H1 (cell line): ENCODE results near the gene UCN. TPM values are rescaled to one million over a fixed set of nuclear protein-coding genes. Genes with fewer than 3 reads are reported as not detected.

Experiments used
- CTCF ChIA-PET: fragments of 300-600 bp; sonication (Branson Sonifier 250); formaldehyde crosslinking; loops from one replicate; lab custom pipeline; 2021; ENCODE audit not compliant: partially characterized antibody; lab: Charles Lee
- POLR2A ChIA-PET: fragments of 300-600 bp; sonication (Branson Sonifier 250); formaldehyde crosslinking; loops from one replicate; lab custom pipeline; 2021; ENCODE audit warnings: inconsistent platforms; ENCODE audit not compliant: partially characterized antibody; lab: Charles Lee
- DNase-seq, 2 experiments: peaks; one replicate each; pipeline versions ENCODE4 v3.0.0 to v3.0.0-alpha.2; 2010 to 2022; ENCODE audit warnings: low spot score in 2 of 2, low read depth in 1 of 2, mixed read lengths in 1 of 2
- FAIRE-seq: peaks from 2 replicates; lab custom pipeline; 2011; peaks lifted over from hg19 to GRCh38; lab: Jason Lieb, UNC
- H2AFZ ChIP-seq: 2 replicates; pipeline ENCODE4 v1.8.1; 2012; ENCODE audit warnings: low read length, inconsistent platforms
- H2AK5ac ChIP-seq: 2 replicates; pipeline ENCODE4 v1.6.1; 2013; ENCODE audit warnings: low read depth, low read length
- H2BK120ac ChIP-seq: replicated peaks from 2 replicates; pipeline ENCODE3; 2013; ENCODE audit warnings: low read depth, low read length, inconsistent platforms
- H2BK12ac ChIP-seq: 2 replicates; pipeline ENCODE4 v1.6.1; 2013; ENCODE audit warnings: low read depth, low read length
- H2BK15ac ChIP-seq: 2 replicates; pipeline ENCODE4 v1.6.1; 2013; ENCODE audit warnings: low read length
- H2BK20ac ChIP-seq: 2 replicates; pipeline ENCODE4 v1.6.1; 2013; ENCODE audit warnings: low read length
- H2BK5ac ChIP-seq: 2 replicates; pipeline ENCODE4 v1.6.1; 2013; ENCODE audit warnings: low read depth, low read length
- H3K14ac ChIP-seq: 2 replicates; pipeline ENCODE4 v1.6.1; 2013; ENCODE audit warnings: inconsistent platforms; ENCODE audit not compliant: insufficient read length
- H3K18ac ChIP-seq: 2 replicates; pipeline ENCODE4 v1.6.1; 2013; ENCODE audit warnings: low read length; ENCODE audit errors: extremely low read depth
- H3K23ac ChIP-seq: 2 replicates; pipeline ENCODE4 v1.6.1; 2013; ENCODE audit warnings: inconsistent platforms; ENCODE audit not compliant: insufficient read length
- H3K23me2 ChIP-seq: 2 replicates; pipeline ENCODE4 v1.6.1; 2013; ENCODE audit warnings: low read depth, low read length
- H3K27ac ChIP-seq: 2 replicates; pipeline ENCODE4 v1.6.1; 2011; ENCODE audit warnings: low read depth, low read length, inconsistent platforms
- H3K27me3 ChIP-seq, 4 experiments: replicated peaks in 1 of 4; 1 replicate in 1 of 4; 2 replicates in 3 of 4; pipeline versions ENCODE4 v1.6.1 to v1.8.1; 2011 to 2013; ENCODE audit warnings: low read length in 3 of 4, mild to moderate bottlenecking in 3 of 4, inconsistent platforms in 2 of 4, mixed read lengths in 2 of 4, moderate library complexity in 1 of 4; ENCODE audit not compliant: control insufficient read depth in 3 of 4, insufficient read depth in 3 of 4; ENCODE audit errors: extremely low read depth in 1 of 4
- H3K36me3 ChIP-seq, 4 experiments: 2 replicates each; pipeline versions ENCODE4 v1.6.1 to v1.8.1; 2011 to 2013; ENCODE audit warnings: mild to moderate bottlenecking in 4 of 4, low read length in 3 of 4, moderate library complexity in 2 of 4, control low read depth in 1 of 4, inconsistent platforms in 1 of 4; ENCODE audit not compliant: insufficient read depth in 4 of 4, control insufficient read depth in 2 of 4
- H3K4ac ChIP-seq: replicated peaks from 2 replicates; pipeline ENCODE3; 2013; ENCODE audit warnings: low read length, low read depth, mixed read lengths, inconsistent platforms; ENCODE audit not compliant: insufficient read length
- H3K4me1 ChIP-seq, 4 experiments: replicated peaks in 1 of 4; 1 replicate in 1 of 4; 2 replicates in 3 of 4; pipeline versions ENCODE4 v1.6.1 to v1.8.1; 2011 to 2013; ENCODE audit warnings: low read length in 3 of 4, inconsistent platforms in 2 of 4, mixed read lengths in 1 of 4; ENCODE audit not compliant: insufficient read depth in 4 of 4, control insufficient read depth in 3 of 4
- H3K4me2 ChIP-seq, 2 experiments: 2 replicates each; pipeline versions ENCODE4 v1.6.1 to v1.8.1; 2011 to 2013; ENCODE audit warnings: low read depth in 2 of 2, low read length in 2 of 2, control low read depth in 1 of 2, inconsistent platforms in 1 of 2, mild to moderate bottlenecking in 1 of 2; ENCODE audit not compliant: insufficient read depth in 1 of 2
- H3K4me3 ChIP-seq, 4 experiments: fragments of 200-600, 300-600 bp in 1 of 4; sonication (generic), shearing (Covaris generic), sonication (Bioruptor Twin) in 1 of 4; 2 replicates each; pipeline versions ENCODE4 v1.5.1 to v1.8.1; 2011 to 2016; ENCODE audit warnings: low read length in 4 of 4, low read depth in 3 of 4, control low read depth in 2 of 4, inconsistent platforms in 2 of 4, mild to moderate bottlenecking in 2 of 4, mixed read lengths in 1 of 4, moderate library complexity in 1 of 4; ENCODE audit not compliant: insufficient read depth in 2 of 4; ENCODE audit errors: extremely low read depth in 1 of 4
- H3K56ac ChIP-seq: replicated peaks from 2 replicates; pipeline ENCODE3; 2013; ENCODE audit warnings: low read depth, mild to moderate bottlenecking, mixed read lengths, low read length, inconsistent platforms; ENCODE audit not compliant: insufficient read length
- H3K79me1 ChIP-seq: 2 replicates; pipeline ENCODE4 v1.6.1; 2013; ENCODE audit warnings: low read depth, low read length, control low read depth
- H3K79me2 ChIP-seq, 2 experiments: 2 replicates each; pipeline versions ENCODE4 v1.6.1 to v1.8.1; 2012 to 2013; ENCODE audit warnings: low read length in 2 of 2, mild to moderate bottlenecking in 2 of 2, inconsistent platforms in 1 of 2; ENCODE audit not compliant: insufficient read depth in 2 of 2, control insufficient read depth in 1 of 2
- H3K9ac ChIP-seq, 4 experiments: replicated peaks in 1 of 4; 1 replicate in 1 of 4; 2 replicates in 3 of 4; pipeline versions ENCODE4 v1.6.1 to v1.8.1; 2011 to 2013; ENCODE audit warnings: low read depth in 3 of 4, low read length in 3 of 4, control low read depth in 2 of 4, mild to moderate bottlenecking in 2 of 4, moderate library complexity in 2 of 4, inconsistent platforms in 1 of 4; ENCODE audit errors: extremely low read depth in 1 of 4
- H3K9me3 ChIP-seq, 2 experiments: 2 replicates each; pipeline versions ENCODE4 v1.6.1 to v1.8.1; 2012 to 2013; ENCODE audit warnings: mild to moderate bottlenecking in 2 of 2, moderate library complexity in 2 of 2, control low read depth in 1 of 2, inconsistent platforms in 1 of 2, low read depth in 1 of 2, low read length in 1 of 2, mixed read lengths in 1 of 2; ENCODE audit not compliant: insufficient read depth in 2 of 2
- H4K20me1 ChIP-seq, 2 experiments: replicated peaks in 1 of 2; 2 replicates each; pipeline versions ENCODE3 to v1.8.1; 2011 to 2013; ENCODE audit warnings: inconsistent platforms in 2 of 2, low read length in 2 of 2, mild to moderate bottlenecking in 1 of 2; ENCODE audit not compliant: insufficient read depth in 2 of 2, control insufficient read depth in 1 of 2
- H4K5ac ChIP-seq: 2 replicates; pipeline ENCODE4 v1.6.1; 2013; ENCODE audit warnings: low read length, low read depth, mixed read lengths, inconsistent platforms; ENCODE audit not compliant: insufficient read length
- H4K8ac ChIP-seq: 2 replicates; pipeline ENCODE4 v1.8.0; 2013; ENCODE audit warnings: mild to moderate bottlenecking, moderate library complexity, low read length, inconsistent platforms; ENCODE audit not compliant: insufficient read depth; ENCODE audit errors: extremely low read depth
- H4K91ac ChIP-seq: replicated peaks from 2 replicates; pipeline ENCODE3; 2013; ENCODE audit warnings: low read length, mixed read lengths, inconsistent platforms; ENCODE audit not compliant: insufficient read length
- ASH2L ChIP-seq: fragments of 200-600, 300-600 bp; sonication (generic); IDR thresholded peaks from one replicate; pipeline ENCODE4 v1.7.1; 2017; ENCODE audit warnings: low read length
- HDAC2 ChIP-seq, 2 experiments: fragments of 300-600 bp in 1 of 2; sonication (generic) in 1 of 2; IDR thresholded peaks; 2 replicates each; pipeline ENCODE4 v1.6.1; 2011 to 2012; ENCODE audit warnings: low read depth in 2 of 2, low read length in 2 of 2, mild to moderate bottlenecking in 2 of 2, moderate library complexity in 2 of 2, borderline replicate concordance in 1 of 2, inconsistent platforms in 1 of 2
- KDM4A ChIP-seq: IDR thresholded peaks from one replicate; pipeline ENCODE4 v1.7.1; 2012; ENCODE audit warnings: low read depth, mild to moderate bottlenecking, moderate library complexity, low read length, inconsistent platforms; ENCODE audit not compliant: severe bottlenecking
- NANOG ChIP-seq: IDR thresholded peaks from 2 replicates; pipeline ENCODE4 v1.6.1; 2011; ENCODE audit warnings: low read length, low read depth, mild to moderate bottlenecking, inconsistent platforms; ENCODE audit not compliant: insufficient read depth, poor library complexity, severe bottlenecking
- RNF2 ChIP-seq: fragments of 200-900, 300-1000 bp; sonication (generic); IDR thresholded peaks from 2 replicates; pipeline ENCODE4 v1.7.1; 2016; ENCODE audit warnings: borderline replicate concordance, low read depth, mild to moderate bottlenecking, antibody characterized with exemption, low read length; ENCODE audit not compliant: poor library complexity, severe bottlenecking; ENCODE audit errors: missing control alignments
- SIX5 ChIP-seq: IDR thresholded peaks from 2 replicates; pipeline ENCODE4 v1.6.1; 2011; ENCODE audit warnings: mild to moderate bottlenecking, low read depth, low read length
- USF2 ChIP-seq: IDR thresholded peaks from 2 replicates; pipeline ENCODE4 v1.6.1; 2011; ENCODE audit warnings: low read length, improper control_type of control experiment
- WGBS, 2 experiments: shearing (Covaris generic) in 1 of 2; methylation state at CpG; one replicate each; pipeline versions ENCODE4 v1.1.6 to v1.1.7; 2013 to 2015; ENCODE audit warnings: low lambda C conversion rate in 2 of 2, mixed read lengths in 2 of 2, inconsistent platforms in 1 of 2, low coverage in 1 of 2, missing lambda C conversion rate in 1 of 2; ENCODE audit not compliant: insufficient replicate concordance in 2 of 2, insufficient coverage in 1 of 2, insufficient read length in 1 of 2; ENCODE audit errors: extremely low coverage in 1 of 2, missing lambda C conversion rate in 1 of 2; 5-methylcytosine and 5-hydroxymethylcytosine counted together
- polyA plus RNA-seq, 7 experiments: library from polyadenylated mRNA; depleted of rRNA in 3 of 7; stranded (reverse) in 5 of 7; unstranded in 2 of 7; fragments of >200 nt in 5 of 7; fragments of 200-250 nt in 2 of 7; gene quantifications; 1 replicate in 5 of 7; 2 replicates in 1 of 7; 4 replicates in 1 of 7; pipeline versions ENCODE4 v1.2.1 to v1.2.3, GENCODE V29; 2011 to 2013; ENCODE audit warnings: missing spikeins in 2 of 7, mixed read lengths in 2 of 7
- total RNA-seq: library from RNA; stranded (reverse); fragmentation: NEBNext Ultra II Directional; extraction: Animal tissue kit (Norgen Biotek cat#: 25700); gene quantifications from 2 replicates; pipeline ENCODE4 v1.2.1, GENCODE V29; 2021

UCN gene
- total and polyA plus RNA-seq, 2 of the 8 experiments (the other 6 are each of a cell fraction or from before 2014, with no cell fraction given), result 0.35 TPM; not detected in 1

DNA sequence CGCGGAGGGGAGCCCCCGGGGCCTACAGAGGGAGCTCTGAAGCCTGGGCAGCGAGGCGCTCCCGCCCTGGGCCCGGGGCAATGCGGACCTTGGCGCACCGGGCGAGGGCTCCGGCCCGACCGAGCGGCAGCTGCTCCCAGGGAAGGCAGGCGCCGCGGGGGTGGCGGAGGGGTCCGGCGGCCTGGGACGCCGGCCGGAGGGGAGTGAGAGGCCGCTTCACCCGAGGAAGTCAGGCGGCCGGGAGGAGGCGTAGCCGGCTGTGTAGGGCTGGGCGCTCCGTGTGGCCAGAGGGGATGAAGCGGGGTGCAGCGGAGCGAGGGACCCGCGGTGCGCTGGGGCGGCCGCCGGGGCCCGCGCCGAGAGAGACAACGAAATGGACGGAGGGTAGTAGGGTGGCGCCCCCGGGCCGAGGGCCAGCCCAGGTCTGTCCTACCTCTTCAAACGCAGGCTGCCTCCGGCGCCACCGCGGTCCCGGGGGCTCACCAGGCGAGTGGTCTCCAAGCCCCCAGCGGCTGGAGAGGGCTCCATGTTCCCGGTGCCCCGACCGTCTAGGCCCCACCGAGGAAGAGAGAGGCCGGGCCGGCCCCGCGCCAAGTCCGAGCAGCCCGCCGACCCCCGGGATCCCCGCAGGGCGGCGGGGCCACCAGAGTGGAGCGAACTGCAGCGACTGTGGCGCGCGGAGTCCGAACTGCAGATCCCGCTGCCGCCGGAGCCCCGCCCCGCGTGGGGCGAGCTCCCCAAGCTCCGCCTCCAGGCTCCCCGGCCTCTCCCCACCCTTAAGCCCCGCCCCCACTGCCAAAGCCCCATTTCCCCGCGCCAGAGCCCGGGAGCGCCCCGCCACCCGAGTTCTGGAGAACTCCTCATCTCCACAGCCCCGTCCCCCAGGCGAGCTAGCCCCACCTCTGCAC is 45.6 kb downstream of the UCN start, which contains the start of gene SLC30A3:
TSS of gene SLC30A3 (minus strand) at position 669 of the 908 bp plus-strand sequence. CDS start at position 528, 141 bp downstream.
- H2BK12ac ChIP-seq, result peak within 1 kb of the TSS; percentile 68; the same call in 1 of the 2 replicates
- H3K18ac ChIP-seq, result peak within 1 kb of the TSS; percentile 78
- FAIRE-seq (no peak), DNase-seq (peak in 1 of 2 experiments; percentile 80)
- H2AK5ac ChIP-seq, result no peak within 1 kb of the TSS
- H3K4me2 ChIP-seq, result peak within 1 kb of the TSS; percentile 88 to 99
- no peak within 1 kb of the TSS; the same call in 1 of the 2 replicates for H2BK5ac ChIP-seq
- peak within 1 kb of the TSS; percentile 56; the same call in 1 of the 2 replicates for H2AFZ ChIP-seq
- no peak within 1 kb of the TSS for H3K23ac ChIP-seq
- H3K9me3 ChIP-seq, result no peaks in the 10 kb centered on the region
- no peak within 1 kb of the TSS for H3K4ac ChIP-seq
- H3K36me3 ChIP-seq, result no peaks in the 10 kb centered on the region
- H3K9ac ChIP-seq, result peak within 1 kb of the TSS in 2 of 4 experiments; percentile 4 to 65; a peak in 3 of 7 replicates
- no peak within 1 kb of the TSS for H4K5ac ChIP-seq
- WGBS, 2 experiments, result 3% methylated on average over 28 of the region's 96 CpGs; no CpG with 5 or more reads in 1 of the 2 experiments
- H4K8ac ChIP-seq, result peak within 1 kb of the TSS; percentile 78
- H3K27me3 ChIP-seq, result peaks cover 39 to 73% (median 61%) of the 10 kb centered on the region in 4 experiments
- peaks cover 19% of the 10 kb centered on the region; the same call in 1 of the 2 replicates for H3K23me2 ChIP-seq
- peaks cover 3 to 19% (median 14%) of the 10 kb centered on the region in 4 experiments for H3K4me1 ChIP-seq
- H2BK120ac ChIP-seq, result no peak within 1 kb of the TSS
- no peak within 1 kb of the TSS for H3K27ac ChIP-seq
- no peak within 1 kb of the TSS for H3K14ac ChIP-seq
- peaks cover 0 to 2% of the 10 kb centered on the region in 2 experiments; a peak in 1 of 4 replicates for H3K79me2 ChIP-seq
- peak within 1 kb of the TSS; percentile 14 for H4K91ac ChIP-seq
- no peak within 1 kb of the TSS for H2BK15ac ChIP-seq
- H3K56ac ChIP-seq, result no peak within 1 kb of the TSS
- H4K20me1 ChIP-seq, result peaks cover 0 to 8% of the 10 kb centered on the region in 2 experiments
- CTCF ChIA-PET, result interaction anchor here (0.7 to 14.1 kb wide), 14 partner anchors 9 to 165 kb away, joined by 3 to 288 read pairs (median 5); partner anchors contain the start of genes DNAJC5G, PREB and TRIM54
- H2BK20ac ChIP-seq, result no peak within 1 kb of the TSS
- POLR2A ChIA-PET, result interaction anchor here (1.1 to 8.2 kb wide), 8 partner anchors 11 to 51 kb away, joined by 3 to 71 read pairs (median 4); partner anchors contain the start of genes ATRAID, CAD, DNAJC5G and SLC5A6
- H3K79me1 ChIP-seq, result no peaks in the 10 kb centered on the region
- H3K4me3 ChIP-seq, result peak within 1 kb of the TSS; percentile 60 to 85 (median 63)
- TF ChIP-seq SIX5 (no peak), RNF2 (peak; percentile 14), ASH2L (peak; percentile 64), NANOG (no peak), HDAC2 (IDR thresholded peaks at IDR 0.05; ENCODE audit: borderline replicate concordance in 1 of 2, low read depth in 2 of 2, low read length in 2 of 2) (peak in 1 of 2 experiments; percentile 23; a peak in 1 of 4 replicates), KDM4A (peak; percentile 99), USF2 (no peak)
